Measurements from ENCODE around the gene PGGT1B. TPM values are rescaled to one million over a fixed set of nuclear protein-coding genes. Genes with fewer than 3 reads are reported as not detected.

The PGGT1B gene
- total RNA-seq, 1 experiment from 2014 or later, result 59.7 TPM

DNA sequence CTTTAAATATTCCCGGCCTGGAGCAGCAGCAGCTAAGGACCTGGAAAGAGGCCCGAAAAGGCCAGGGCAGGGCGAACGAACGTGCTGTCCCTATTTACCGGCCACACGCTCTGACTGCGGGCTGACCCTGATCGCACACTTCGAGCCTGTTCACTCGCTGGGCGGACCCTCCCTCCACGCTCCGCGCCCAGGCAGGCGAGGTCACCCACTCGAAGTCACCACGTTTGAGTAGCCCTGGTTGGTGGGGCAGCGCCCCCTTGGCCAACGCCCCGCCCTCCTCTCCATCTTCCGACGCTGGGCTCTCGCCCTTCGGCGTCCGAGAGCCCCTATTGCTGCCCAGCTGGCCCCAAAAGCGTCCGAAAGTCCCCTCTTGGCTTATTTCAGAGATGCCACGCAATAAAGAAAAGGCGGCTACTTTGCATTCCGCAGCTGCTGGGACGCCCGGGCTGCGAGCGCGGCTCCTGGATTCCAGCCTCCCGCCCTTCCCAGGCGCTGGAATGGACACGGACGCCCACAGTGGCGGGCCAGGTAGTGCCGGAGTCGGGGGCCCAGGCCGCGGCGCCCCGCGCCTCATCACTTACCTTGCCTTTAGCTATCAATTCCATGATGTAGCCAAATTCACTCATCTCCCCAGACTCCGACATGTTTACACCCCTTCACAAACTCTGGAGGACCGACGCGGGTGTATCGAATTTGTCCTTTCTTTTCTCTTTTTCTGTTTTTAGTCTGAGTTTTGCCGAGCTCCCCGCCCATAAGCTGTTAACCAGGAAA, 83.1 kb downstream of the PGGT1B start:
- H4K91ac ChIP-seq (ENCODE audit: insufficient read length, low read depth, low read length), result no peak overlapping the region
- no peak overlapping the region for H2BK120ac ChIP-seq (ENCODE audit: low read depth, low read length, poor library complexity, severe bottlenecking)
- no peak overlapping the region for H4K8ac ChIP-seq (replicated peaks; ENCODE audit: insufficient read length, low read depth, low read length)
- no peaks in the 10 kb centered on the region for H3K9me3 Mint-ChIP-seq
- no peak for TF ChIP-seq CTCF (conservative IDR thresholded peaks at IDR 0.05)
- H3K23me2 ChIP-seq (ENCODE audit: insufficient read length, low read depth, low read length, poor library complexity, severe bottlenecking), result peaks cover 13% of the 10 kb centered on the region
- H3K36me3 Mint-ChIP-seq (ENCODE audit: insufficient read depth in 1 of 3, low read depth in 3 of 3), result no peaks in the 10 kb centered on the region
- peaks cover 0 to 12% of the 10 kb centered on the region in 2 experiments; a peak in 1 of 4 replicates for H3K4me1 Mint-ChIP-seq
- peak overlapping the region; percentile 78 for H3K4me2 ChIP-seq (ENCODE audit: insufficient read depth, insufficient read length, low read length)
- no peak overlapping the region for H3K18ac ChIP-seq (ENCODE audit: insufficient read length, low read depth, low read length)
- no peak overlapping the region for H3K9ac ChIP-seq (ENCODE audit: extremely low read depth, insufficient read length, low read length)
- no peaks in the 10 kb centered on the region for H3K79me2 ChIP-seq (ENCODE audit: insufficient read depth, low read length)
- no peaks in the 10 kb centered on the region for H4K20me1 ChIP-seq (ENCODE audit: control insufficient read depth, insufficient read depth, insufficient read length)
- H3K27me3 ChIP-seq (ENCODE audit: insufficient read depth, low read length), result peaks cover 36% of the 10 kb centered on the region; the same call in 1 of the 2 replicates
- H3K23ac ChIP-seq (ENCODE audit: insufficient read length, low read depth, low read length), result no peak overlapping the region
- H3T11ph ChIP-seq (ENCODE audit: low read length), result no peak overlapping the region
- no peak overlapping the region for H2BK20ac ChIP-seq (ENCODE audit: low read depth, low read length, poor library complexity, severe bottlenecking)
- no peaks in the 10 kb centered on the region for H3K4me1 ChIP-seq (ENCODE audit: insufficient read depth, low read length)
- H2AK5ac ChIP-seq (ENCODE audit: insufficient read length, low read length), result no peak overlapping the region
- H3K27ac ChIP-seq (ENCODE audit: insufficient read length, low read depth, low read length), result no peak overlapping the region
- WGBS (ENCODE audit: extremely low coverage, insufficient read length, low lambda C conversion rate), result no CpG with 5 or more reads among the region's 56 CpGs
- no peak overlapping the region; a peak in 1 of 7 replicates for H3K27ac Mint-ChIP-seq
- H2BK12ac ChIP-seq (ENCODE audit: insufficient read length, low read depth, low read length), result no peak overlapping the region
- no peak overlapping the region for H2AFZ ChIP-seq (ENCODE audit: low read length)
- H3K14ac ChIP-seq (ENCODE audit: insufficient read depth, low read length), result peak overlapping the region; percentile 11; the same call in 1 of the 2 replicates
- peak; percentile 53 for DNase-seq
- H3K27me3 Mint-ChIP-seq (ENCODE audit: low read depth), result peaks cover 80% of the 10 kb centered on the region
- no peak overlapping the region for H2BK5ac ChIP-seq (ENCODE audit: insufficient read length, low read length)
- H3K9me3 ChIP-seq (ENCODE audit: control insufficient read depth, low read depth, low read length), result no peaks in the 10 kb centered on the region
- H2BK15ac ChIP-seq (ENCODE audit: low read depth, low read length), result no peak overlapping the region
- H3K56ac ChIP-seq (ENCODE audit: insufficient read length, low read depth, low read length), result no peak overlapping the region
- H3K4me3 Mint-ChIP-seq, result peak overlapping the region; percentile 63 to 83
- no peak overlapping the region for H3K4ac ChIP-seq (ENCODE audit: low read depth, low read length)
- no peak overlapping the region for H4K5ac ChIP-seq (ENCODE audit: insufficient read length, low read depth, low read length)
- no peaks in the 10 kb centered on the region for H3K79me1 ChIP-seq (ENCODE audit: insufficient read depth, low read depth, low read length, poor library complexity, severe bottlenecking)
